WTC11 (cell line): ENCODE results near the gene ANKRD26. TPM values are rescaled to one million over a fixed set of nuclear protein-coding genes. Genes with fewer than 3 reads are reported as not detected.
A peak's percentile ranks its signal among the peaks of the same experiment; 100 is the strongest.

Experiments
- ATAC-seq: fragments of 200-7000 bp; cut with Tn5 transposase; 2 replicates; pipeline ENCODE4 v1.10.0; 2021; ENCODE audit warnings: mild to moderate bottlenecking, moderate library complexity
- CTCF ChIA-PET: fragments of 300-600 bp; sonication (Branson Sonifier 250); formaldehyde crosslinking; loops from one replicate; lab custom pipeline; 2021; ENCODE audit warnings: antibody characterized with exemption; lab: Charles Lee
- POLR2A ChIA-PET: fragments of 350-600 bp; sonication (Branson Sonifier 250); formaldehyde crosslinking; loops from one replicate; lab custom pipeline; 2021; ENCODE audit warnings: antibody characterized with exemption; lab: Charles Lee
- DNase-seq: peaks from one replicate; pipeline ENCODE4 v3.0.0; 2021; ENCODE audit warnings: low spot score
- H3K27ac Mint-ChIP-seq: 2 replicates; pipeline ENCODE4 v1.8.0; 2021; ENCODE audit warnings: mixed read lengths
- H3K27me3 Mint-ChIP-seq: 2 replicates; pipeline ENCODE4 v1.8.0; 2021; ENCODE audit warnings: low read depth, mild to moderate bottlenecking, moderate library complexity, mixed read lengths
- H3K36me3 Mint-ChIP-seq: 2 replicates; pipeline ENCODE4 v1.8.0; 2021; ENCODE audit warnings: mixed read lengths
- H3K4me1 Mint-ChIP-seq: 2 replicates; pipeline ENCODE4 v1.8.0; 2022; ENCODE audit warnings: mixed read lengths
- H3K4me3 Mint-ChIP-seq: 2 replicates; pipeline ENCODE4 v1.8.0; 2021; ENCODE audit warnings: mild to moderate bottlenecking, moderate library complexity, mixed read lengths
- H3K9me3 Mint-ChIP-seq: 2 replicates; pipeline ENCODE4 v1.8.0; 2021; ENCODE audit warnings: mixed read lengths
- CTCF ChIP-seq: fragments of 200-600 bp; IDR thresholded peaks from 2 replicates; pipeline ENCODE4 v1.8.0; 2022; ENCODE audit warnings: antibody characterized with exemption
- ELF4 ChIP-seq: sonication (generic); formaldehyde crosslinking; IDR thresholded peaks from 2 replicates; pipeline ENCODE4 v1.8.1; 2022; ENCODE audit warnings: low read depth, mild to moderate bottlenecking, moderate library complexity, missing genetic modification reagents
- ETV6 ChIP-seq: sonication (generic); formaldehyde crosslinking; IDR thresholded peaks from 2 replicates; pipeline ENCODE4 v1.8.1; 2022; ENCODE audit warnings: mild to moderate bottlenecking, missing genetic modification reagents
- KAT7 ChIP-seq: sonication (generic); formaldehyde crosslinking; IDR thresholded peaks from 2 replicates; pipeline ENCODE4 v1.8.1; 2023; ENCODE audit warnings: missing genetic modification reagents, mild to moderate bottlenecking, borderline replicate concordance
- NR1H2 ChIP-seq: sonication (generic); formaldehyde crosslinking; IDR thresholded peaks from 2 replicates; pipeline ENCODE4 v1.9.0; 2021; ENCODE audit warnings: mild to moderate bottlenecking, moderate library complexity, missing genetic modification reagents
- NR2C2 ChIP-seq: sonication (generic); formaldehyde crosslinking; IDR thresholded peaks from 2 replicates; pipeline ENCODE4 v1.8.0; 2022; ENCODE audit warnings: mild to moderate bottlenecking, missing genetic modification reagents
- NR3C1 ChIP-seq: sonication (generic); formaldehyde crosslinking; conservative IDR thresholded peaks from 2 replicates; pipeline ENCODE4 v1.8.1; 2023; ENCODE audit warnings: low read depth, mild to moderate bottlenecking, missing genetic modification reagents
- PRRX2 ChIP-seq: fragments of 250-450 bp; sonication (Bioruptor Pico); IDR thresholded peaks from 2 replicates; pipeline ENCODE4 v1.8.0; 2021; ENCODE audit warnings: mild to moderate bottlenecking
- SP1 ChIP-seq: sonication (generic); formaldehyde crosslinking; conservative IDR thresholded peaks from 2 replicates; pipeline ENCODE4 v1.8.1; 2022; ENCODE audit warnings: missing genetic modification reagents
- TEAD1 ChIP-seq: sonication (generic); formaldehyde crosslinking; IDR thresholded peaks from 2 replicates; pipeline ENCODE4 v1.8.0; 2022; ENCODE audit warnings: mild to moderate bottlenecking, missing genetic modification reagents
- TEAD4 ChIP-seq: sonication (generic); formaldehyde crosslinking; IDR thresholded peaks from 2 replicates; pipeline ENCODE4 v1.8.0; 2022; ENCODE audit warnings: mild to moderate bottlenecking, missing genetic modification reagents
- ZBTB43 ChIP-seq: sonication (generic); formaldehyde crosslinking; IDR thresholded peaks from 2 replicates; pipeline ENCODE4 v1.8.1; 2023; ENCODE audit warnings: mild to moderate bottlenecking, missing genetic modification reagents
- ZNF121 ChIP-seq: sonication (generic); formaldehyde crosslinking; IDR thresholded peaks from 2 replicates; pipeline ENCODE4 v1.8.0; 2023; ENCODE audit warnings: missing genetic modification reagents
- ZNF281 ChIP-seq: sonication (generic); formaldehyde crosslinking; IDR thresholded peaks from 2 replicates; pipeline ENCODE4 v1.8.0; 2023; ENCODE audit warnings: mild to moderate bottlenecking, missing genetic modification reagents
- ZNF317 ChIP-seq: sonication (generic); formaldehyde crosslinking; IDR thresholded peaks from 2 replicates; pipeline ENCODE4 v1.8.1; 2023; ENCODE audit warnings: low read depth, mild to moderate bottlenecking, moderate library complexity, missing genetic modification reagents, borderline replicate concordance
- ZNF416 ChIP-seq: fragments of 250-450 bp; sonication (Bioruptor Pico); IDR thresholded peaks from 2 replicates; pipeline ENCODE4 v1.9.0; 2021; ENCODE audit warnings: mild to moderate bottlenecking, inconsistent platforms
- ZNF671 ChIP-seq: fragments of 250-450 bp; sonication (Bioruptor Pico); IDR thresholded peaks from 2 replicates; pipeline ENCODE4 v1.8.0; 2021; ENCODE audit warnings: mild to moderate bottlenecking
- total RNA-seq: library from RNA; stranded (reverse); gene quantifications from 3 replicates; pipeline ENCODE4 v1.2.3, GENCODE V29; 2021
- TF ChIP-seq, protein P1 (sequence below): sonication (generic); formaldehyde crosslinking; IDR thresholded peaks from 2 replicates; pipeline ENCODE4 v1.8.1; 2023; ENCODE audit warnings: mild to moderate bottlenecking, missing genetic modification reagents, moderate library complexity
- TF ChIP-seq, protein P2 (sequence below): sonication (generic); formaldehyde crosslinking; conservative IDR thresholded peaks from 2 replicates; pipeline ENCODE4 v1.8.1; 2023; ENCODE audit warnings: mild to moderate bottlenecking, low read depth, missing genetic modification reagents, moderate library complexity
- TF ChIP-seq, protein P3 (sequence below): fragments of 250-450 bp; sonication (Bioruptor Pico); IDR thresholded peaks from 2 replicates; pipeline ENCODE4 v1.9.0; 2021; ENCODE audit warnings: mild to moderate bottlenecking
- TF ChIP-seq, protein P4 (sequence below): sonication (generic); formaldehyde crosslinking; IDR thresholded peaks from 2 replicates; pipeline ENCODE4 v1.8.0; 2022; ENCODE audit warnings: mild to moderate bottlenecking, missing genetic modification reagents
- TF ChIP-seq, protein P5 (sequence below): fragments of 250-450 bp; sonication (Bioruptor Pico); IDR thresholded peaks from 2 replicates; pipeline ENCODE4 v1.9.0; 2021; ENCODE audit warnings: moderate library complexity, mild to moderate bottlenecking, inconsistent platforms, borderline replicate concordance

The ANKRD26 gene
- total RNA-seq, 1 experiment from 2014 or later, result 7.3 TPM

GRCh38 chr10:27104919-27105318 is 4.6 kb upstream of the ANKRD26 start:
- Mint-ChIP-seq H3K27me3 (peaks cover 3% of the 10 kb centered on the region), H3K4me1 (peaks cover 6% of the 10 kb centered on the region; the same call in 1 of the 2 replicates), H3K9me3 (peaks cover 4% of the 10 kb centered on the region; the same call in 1 of the 2 replicates), H3K27ac (0 out of 2 replicates have a peak overlapping the region, but pooled peaks have one; percentile 27), H3K36me3 (peaks cover 14% of the 10 kb centered on the region), H3K4me3 (no peak overlapping the region)
- ATAC-seq (peak; percentile 5; the same call in 1 of the 2 replicates), DNase-seq (no peak)
- ChIA-PET CTCF (no interaction called here), POLR2A (interaction anchor here (0.7 kb wide), 2 partner anchors 30 to 46 kb away, joined by 5 to 8 read pairs; no protein-coding TSS in a partner anchor)
- TF ChIP-seq ZNF121 (CRISPR knock-in tag) (no peak), KAT7 (CRISPR knock-in tag) (no peak), ELF4 (no peak), NR2C2 (CRISPR knock-in tag) (no peak), ZNF281 (CRISPR knock-in tag) (no peak), SP1 (CRISPR knock-in tag) (no peak), TEAD4 (CRISPR knock-in tag) (no peak)
- TF ChIP-seq, protein P1, sequence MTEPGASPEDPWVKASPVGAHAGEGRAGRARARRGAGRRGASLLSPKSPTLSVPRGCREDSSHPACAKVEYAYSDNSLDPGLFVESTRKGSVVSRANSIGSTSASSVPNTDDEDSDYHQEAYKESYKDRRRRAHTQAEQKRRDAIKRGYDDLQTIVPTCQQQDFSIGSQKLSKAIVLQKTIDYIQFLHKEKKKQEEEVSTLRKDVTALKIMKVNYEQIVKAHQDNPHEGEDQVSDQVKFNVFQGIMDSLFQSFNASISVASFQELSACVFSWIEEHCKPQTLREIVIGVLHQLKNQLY (CRISPR knock-in tag), result no peak
- TF ChIP-seq, protein P2, sequence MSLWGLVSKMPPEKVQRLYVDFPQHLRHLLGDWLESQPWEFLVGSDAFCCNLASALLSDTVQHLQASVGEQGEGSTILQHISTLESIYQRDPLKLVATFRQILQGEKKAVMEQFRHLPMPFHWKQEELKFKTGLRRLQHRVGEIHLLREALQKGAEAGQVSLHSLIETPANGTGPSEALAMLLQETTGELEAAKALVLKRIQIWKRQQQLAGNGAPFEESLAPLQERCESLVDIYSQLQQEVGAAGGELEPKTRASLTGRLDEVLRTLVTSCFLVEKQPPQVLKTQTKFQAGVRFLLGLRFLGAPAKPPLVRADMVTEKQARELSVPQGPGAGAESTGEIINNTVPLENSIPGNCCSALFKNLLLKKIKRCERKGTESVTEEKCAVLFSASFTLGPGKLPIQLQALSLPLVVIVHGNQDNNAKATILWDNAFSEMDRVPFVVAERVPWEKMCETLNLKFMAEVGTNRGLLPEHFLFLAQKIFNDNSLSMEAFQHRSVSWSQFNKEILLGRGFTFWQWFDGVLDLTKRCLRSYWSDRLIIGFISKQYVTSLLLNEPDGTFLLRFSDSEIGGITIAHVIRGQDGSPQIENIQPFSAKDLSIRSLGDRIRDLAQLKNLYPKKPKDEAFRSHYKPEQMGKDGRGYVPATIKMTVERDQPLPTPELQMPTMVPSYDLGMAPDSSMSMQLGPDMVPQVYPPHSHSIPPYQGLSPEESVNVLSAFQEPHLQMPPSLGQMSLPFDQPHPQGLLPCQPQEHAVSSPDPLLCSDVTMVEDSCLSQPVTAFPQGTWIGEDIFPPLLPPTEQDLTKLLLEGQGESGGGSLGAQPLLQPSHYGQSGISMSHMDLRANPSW, result no peak

- no peak for DNase-seq
- peaks cover 3% of the 10 kb centered on the region for H3K27me3 Mint-ChIP-seq
- peaks cover 6% of the 10 kb centered on the region; the same call in 1 of the 2 replicates for H3K4me1 Mint-ChIP-seq
- peaks cover 4% of the 10 kb centered on the region; the same call in 1 of the 2 replicates for H3K9me3 Mint-ChIP-seq
- no peak for TF ChIP-seq NR3C1 (CRISPR knock-in tag)
- no peak for TF ChIP-seq ZNF671
- TF ChIP-seq, all 79 proteins: peak for 0
- Mint-ChIP-seq H3K4me3 (peak overlapping the region; percentile 88), H3K36me3 (no peaks in the 10 kb centered on the region; the same call in 1 of the 2 replicates), H3K27ac (no peak overlapping the region)
- ChIA-PET POLR2A (no interaction called here), CTCF (no interaction called here)
- ATAC-seq, result peak; percentile 9
Observed at GRCh38 chr10:27100813-27101347, 586 bp upstream of the ANKRD26 start.

DNA sequence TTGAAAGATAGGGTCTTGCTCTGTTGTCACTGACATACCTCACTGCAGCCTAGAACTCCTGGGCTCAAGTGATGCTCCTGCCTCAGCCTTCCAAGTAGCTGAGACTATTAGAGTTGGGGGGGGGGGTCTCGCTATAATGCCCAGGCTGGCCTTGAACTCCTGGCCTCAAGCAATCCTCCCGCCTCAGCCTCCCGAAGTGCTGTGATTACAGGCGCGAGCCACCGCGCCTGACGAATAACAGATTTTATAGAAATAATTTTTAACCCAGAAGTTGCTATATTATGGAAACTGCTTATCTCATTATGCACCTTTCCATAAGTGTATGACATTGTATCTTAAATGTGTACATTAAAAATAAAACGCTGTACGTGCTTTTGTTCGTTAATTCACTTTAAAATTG is 846 bp downstream of the ANKRD26 start:
- H3K9me3 Mint-ChIP-seq, result peaks cover 4% of the 10 kb centered on the region; the same call in 1 of the 2 replicates
- DNase-seq, result no peak
- H3K27me3 Mint-ChIP-seq, result peaks cover 3% of the 10 kb centered on the region
- H3K4me3 Mint-ChIP-seq, result peak overlapping the region; percentile 88
- POLR2A ChIA-PET, result interaction anchor here (0.6 kb wide), 1 partner anchor 1923 kb away, joined by 3 read pairs; no protein-coding TSS in a partner anchor
- CTCF ChIA-PET, result no interaction called here
- H3K27ac Mint-ChIP-seq, result no peak overlapping the region
- no peak for ATAC-seq
- no peaks in the 10 kb centered on the region for H3K36me3 Mint-ChIP-seq
- peaks cover 6% of the 10 kb centered on the region; the same call in 1 of the 2 replicates for H3K4me1 Mint-ChIP-seq
- TF ChIP-seq, protein P3, sequence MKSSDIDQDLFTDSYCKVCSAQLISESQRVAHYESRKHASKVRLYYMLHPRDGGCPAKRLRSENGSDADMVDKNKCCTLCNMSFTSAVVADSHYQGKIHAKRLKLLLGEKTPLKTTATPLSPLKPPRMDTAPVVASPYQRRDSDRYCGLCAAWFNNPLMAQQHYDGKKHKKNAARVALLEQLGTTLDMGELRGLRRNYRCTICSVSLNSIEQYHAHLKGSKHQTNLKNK, result no peak
- TF ChIP-seq PRRX2 (no peak), ZBTB43 (CRISPR knock-in tag) (no peak), NR1H2 (no peak), ZNF416 (CRISPR knock-in tag) (no peak), TEAD1 (CRISPR knock-in tag) (no peak), ETV6 (no peak), SP1 (CRISPR knock-in tag) (no peak), ZNF317 (CRISPR knock-in tag) (no peak), CTCF (no peak)
- TF ChIP-seq, protein P4, sequence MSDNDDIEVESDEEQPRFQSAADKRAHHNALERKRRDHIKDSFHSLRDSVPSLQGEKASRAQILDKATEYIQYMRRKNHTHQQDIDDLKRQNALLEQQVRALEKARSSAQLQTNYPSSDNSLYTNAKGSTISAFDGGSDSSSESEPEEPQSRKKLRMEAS (CRISPR knock-in tag), result no peak
- TF ChIP-seq, protein P5, sequence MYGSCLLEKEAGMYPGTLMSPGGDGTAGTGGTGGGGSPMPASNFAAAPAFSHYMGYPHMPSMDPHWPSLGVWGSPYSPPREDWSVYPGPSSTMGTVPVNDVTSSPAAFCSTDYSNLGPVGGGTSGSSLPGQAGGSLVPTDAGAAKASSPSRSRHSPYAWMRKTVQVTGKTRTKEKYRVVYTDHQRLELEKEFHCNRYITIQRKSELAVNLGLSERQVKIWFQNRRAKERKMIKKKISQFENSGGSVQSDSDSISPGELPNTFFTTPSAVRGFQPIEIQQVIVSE, result no peak
